Right forelimb (tissue), 1 donor: ENCODE results near the gene ATP13A5.

Source experiments
- DNase-seq: peaks from one replicate; pipeline ENCODE4 v3.0.0-alpha.2; 2018

Gene ATP13A5

GRCh38 chr3:193344486-193344885 lies 34.1 kb downstream of the ATP13A5 start:
- no peak for DNase-seq

GRCh38 chr3:193343726-193344222 lies 34.8 kb downstream of the ATP13A5 start:
- no peak for DNase-seq

GRCh38 chr3:193342551-193342950 lies 36.0 kb downstream of the ATP13A5 start:
- DNase-seq, result no peak

GRCh38 chr3:193335031-193335430 lies 43.5 kb downstream of the ATP13A5 start:
- no peak for DNase-seq

GRCh38 chr3:193333229-193333628 lies 45.3 kb downstream of the ATP13A5 start:
- no peak for DNase-seq

- no peak for DNase-seq
These were observed 47.9 kb downstream of the ATP13A5 start for GRCh38 chr3:193330555-193331204.

GRCh38 chr3:193317682-193318300 lies 60.8 kb downstream of the ATP13A5 start:
- no peak for DNase-seq

- DNase-seq, result no peak
These were observed 64.4 kb downstream of the ATP13A5 start for GRCh38 chr3:193314161-193314560.

GRCh38 chr3:193313061-193313958 lies 65.2 kb downstream of the ATP13A5 start:
- DNase-seq, result no peak

GRCh38 chr3:193310914-193311723 lies 67.4 kb downstream of the ATP13A5 start:
- no peak for DNase-seq

GRCh38 chr3:193305356-193305755 lies 73.2 kb downstream of the ATP13A5 start:
- DNase-seq, result no peak

GRCh38 chr3:193301433-193301832 lies 77.1 kb downstream of the ATP13A5 start:
- no peak for DNase-seq

- DNase-seq, result no peak
These were observed 81.1 kb downstream of the ATP13A5 start for GRCh38 chr3:193297421-193297820.

GRCh38 chr3:193295985-193296384 lies 82.6 kb downstream of the ATP13A5 start:
- DNase-seq, result no peak

- DNase-seq, result no peak
These were observed 86.2 kb downstream of the ATP13A5 start for GRCh38 chr3:193292386-193292785.

GRCh38 chr3:193271101-193271840 lies 107.3 kb downstream of the ATP13A5 start:
- DNase-seq, result no peak

GRCh38 chr3:193270451-193270850 lies 108.1 kb downstream of the ATP13A5 start:
- no peak for DNase-seq

- no peak for DNase-seq
These were observed 109.1 kb downstream of the ATP13A5 start for GRCh38 chr3:193269343-193270028.

- DNase-seq, result no peak
These were observed 115.8 kb downstream of the ATP13A5 start for GRCh38 chr3:193262707-193263106.

GRCh38 chr3:193261970-193262369 lies 116.6 kb downstream of the ATP13A5 start:
- DNase-seq, result no peak

GRCh38 chr3:193253986-193254660 lies 124.4 kb downstream of the ATP13A5 start:
- no peak for DNase-seq
